A172 (cell line): Measurements from ENCODE around the gene PTGES2. TPM values are rescaled to one million over a fixed set of nuclear protein-coding genes. Genes with fewer than 3 reads are reported as not detected.

ENCODE experiments used
- DNase-seq: peaks from one replicate; pipeline ENCODE4 v3.0.0-alpha.2; 2015; ENCODE audit warnings: low spot score
- total RNA-seq: library from RNA; depleted of rRNA; stranded (reverse); fragments of >200 nt; shearing (Covaris generic); gene quantifications from 2 replicates; pipeline ENCODE4 v1.2.3, GENCODE V29; 2014

Gene PTGES2
- total RNA-seq, 1 experiment from 2014 or later, result 87.7 TPM

DNA sequence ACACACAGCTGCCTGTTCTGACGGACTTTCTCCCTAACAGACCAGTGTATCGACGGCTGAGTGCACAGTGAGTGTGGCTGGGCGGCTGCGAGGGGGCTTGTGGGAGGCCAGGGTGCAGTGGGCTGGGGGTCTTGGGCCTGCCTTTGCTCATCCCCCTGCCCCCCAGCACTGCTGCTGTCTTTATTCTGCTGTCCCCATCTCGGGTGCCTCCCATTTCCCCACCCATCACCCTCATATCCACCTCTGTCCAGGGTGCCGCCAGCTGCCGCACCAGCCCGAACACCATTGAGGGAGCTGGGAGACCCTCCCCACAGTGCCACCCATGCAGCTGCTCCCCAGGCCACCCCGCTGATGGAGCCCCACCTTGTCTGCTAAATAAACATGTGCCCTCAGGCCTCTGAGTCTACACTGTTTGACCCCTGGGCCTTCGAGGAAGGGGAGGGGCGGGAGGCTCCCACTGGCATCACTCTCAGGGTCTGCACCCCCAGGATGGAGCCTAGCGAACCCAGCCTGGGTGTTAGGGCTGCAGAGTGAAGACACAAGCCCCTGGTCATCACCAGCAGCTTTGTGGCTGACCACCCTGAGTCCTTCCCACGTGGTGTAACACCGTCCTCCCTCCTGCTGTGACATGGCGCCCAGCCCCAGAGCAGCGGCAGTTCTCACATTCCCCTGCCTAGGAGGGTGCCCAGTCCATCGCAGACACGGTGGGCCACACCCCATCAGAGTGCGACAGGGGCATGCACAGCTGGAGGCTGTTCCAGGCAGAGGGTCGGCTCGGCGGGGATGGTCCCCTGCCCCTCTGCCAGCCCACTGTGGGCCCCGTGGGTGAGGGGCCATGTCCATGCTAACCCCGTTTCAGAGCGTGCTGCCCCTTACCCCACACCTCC lies 25.8 kb upstream of the PTGES2 start:
- no peak for DNase-seq

DNA sequence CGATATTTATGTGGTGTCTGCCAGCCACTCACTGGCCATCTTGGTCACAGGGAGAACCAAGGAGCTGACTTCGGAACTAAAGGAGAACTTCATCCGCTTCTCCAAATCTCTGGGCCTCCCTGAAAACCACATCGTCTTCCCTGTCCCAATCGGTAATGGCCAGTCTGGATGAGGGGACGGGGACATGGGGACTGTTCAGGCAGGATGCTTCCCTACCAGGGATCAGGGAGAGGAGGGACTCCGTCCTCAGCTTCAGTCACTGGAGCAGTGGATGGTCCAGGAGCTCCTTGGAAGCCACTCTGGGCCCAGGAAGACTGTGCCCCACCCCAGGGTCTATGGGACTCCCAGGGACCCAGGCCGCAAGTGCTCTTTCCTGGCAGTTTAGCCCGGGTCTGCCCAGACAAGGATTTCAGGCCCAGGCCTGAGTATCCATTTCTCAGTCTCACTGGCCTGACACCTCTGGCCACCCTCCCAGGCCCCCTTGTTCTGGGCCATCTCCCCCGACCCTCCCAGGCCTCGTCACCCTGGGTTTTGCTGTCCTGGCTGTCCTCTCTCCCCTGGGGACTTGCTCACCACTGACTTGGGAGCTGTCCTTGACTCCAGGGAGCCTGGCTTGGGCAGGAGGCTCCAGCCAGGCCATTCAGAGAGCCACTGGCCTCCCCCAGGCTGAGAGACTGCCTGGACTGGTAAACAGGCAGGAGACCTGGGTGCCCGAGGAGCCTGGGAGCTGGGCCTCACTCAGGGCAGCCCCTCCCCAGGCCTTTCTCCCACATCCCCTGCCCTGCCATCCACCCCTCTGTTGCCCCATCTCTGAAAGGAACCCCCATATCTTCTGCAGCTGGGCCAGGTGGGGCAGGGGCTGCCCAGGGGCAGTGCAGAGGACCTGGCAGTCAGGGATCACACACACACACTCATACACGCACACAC lies 24.9 kb upstream of the PTGES2 start:
- DNase-seq, result no peak

DNA sequence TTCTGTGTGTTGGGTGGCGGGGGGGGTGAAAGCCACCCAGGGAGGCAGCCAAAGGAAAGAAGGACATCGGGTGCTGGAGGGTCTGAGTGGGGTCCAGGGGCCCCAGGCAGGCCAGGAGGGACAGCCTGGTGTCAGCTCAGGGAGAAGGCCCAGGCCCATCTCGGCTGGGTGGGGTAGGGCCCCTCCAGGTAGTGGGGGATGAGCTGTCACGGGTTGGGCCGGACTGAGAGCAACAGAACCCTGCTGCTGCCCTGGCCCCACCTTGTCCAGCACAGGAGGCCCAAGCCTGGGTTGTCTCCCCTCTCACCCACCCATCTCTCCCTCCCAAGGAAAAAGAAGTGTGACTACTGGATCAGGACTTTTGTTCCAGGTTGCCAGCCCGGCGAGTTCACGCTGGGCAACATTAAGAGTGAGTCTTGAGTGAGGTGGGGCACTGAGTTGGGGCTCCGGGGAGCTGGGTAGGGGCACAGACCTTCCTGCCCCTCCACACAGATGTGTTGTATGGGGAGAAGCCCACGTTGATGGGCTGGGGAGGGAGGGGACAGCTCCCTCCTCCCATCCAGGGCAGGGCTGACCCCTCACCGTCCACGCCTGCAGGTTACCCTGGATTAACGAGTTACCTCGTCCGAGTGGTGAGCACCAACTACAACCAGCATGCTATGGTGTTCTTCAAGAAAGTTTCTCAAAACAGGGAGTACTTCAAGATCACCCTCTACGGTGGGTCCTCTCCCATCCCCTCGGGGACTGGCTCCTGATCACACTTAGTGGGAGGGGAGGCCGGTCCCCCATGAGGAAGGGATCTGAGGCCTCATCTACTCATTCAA lies 24.0 kb upstream of the PTGES2 start:
- DNase-seq, result no peak

DNA sequence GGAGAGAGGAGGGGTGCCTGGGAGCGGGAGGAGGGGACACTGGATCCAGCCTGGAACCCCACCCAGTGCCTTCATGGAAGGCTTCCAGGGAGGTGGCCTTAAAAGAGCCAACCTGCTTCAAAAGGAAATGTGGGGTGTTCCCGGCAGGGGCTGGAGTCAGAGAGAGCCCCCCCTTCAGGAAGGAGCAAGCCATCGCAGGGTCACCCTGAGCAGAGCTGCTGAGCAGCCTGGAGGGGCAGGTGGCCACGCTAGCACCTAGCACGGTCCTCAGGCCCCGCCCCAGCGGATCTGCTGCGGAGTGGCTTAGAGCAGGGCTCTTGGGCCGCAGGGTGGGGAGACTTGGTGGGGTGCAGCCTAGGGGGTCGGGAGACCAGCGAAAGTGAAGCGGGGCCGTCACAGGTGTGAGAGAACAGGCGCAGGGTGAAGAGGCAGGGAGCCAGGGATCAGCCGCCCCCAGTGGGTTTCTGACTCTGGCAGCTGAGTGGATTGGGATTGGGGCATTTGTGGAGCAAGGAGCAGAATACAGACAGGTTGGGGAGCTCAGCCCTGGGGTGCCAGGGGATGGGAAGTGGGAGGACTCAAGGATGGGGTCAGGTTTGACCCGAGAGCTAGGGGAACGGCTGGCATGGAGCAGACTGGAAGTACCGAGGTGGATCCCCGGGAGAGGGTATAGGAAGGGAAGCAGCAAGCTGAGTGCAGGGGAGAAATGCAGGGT lies 23.2 kb upstream of the PTGES2 start:
- DNase-seq, result no peak

DNA sequence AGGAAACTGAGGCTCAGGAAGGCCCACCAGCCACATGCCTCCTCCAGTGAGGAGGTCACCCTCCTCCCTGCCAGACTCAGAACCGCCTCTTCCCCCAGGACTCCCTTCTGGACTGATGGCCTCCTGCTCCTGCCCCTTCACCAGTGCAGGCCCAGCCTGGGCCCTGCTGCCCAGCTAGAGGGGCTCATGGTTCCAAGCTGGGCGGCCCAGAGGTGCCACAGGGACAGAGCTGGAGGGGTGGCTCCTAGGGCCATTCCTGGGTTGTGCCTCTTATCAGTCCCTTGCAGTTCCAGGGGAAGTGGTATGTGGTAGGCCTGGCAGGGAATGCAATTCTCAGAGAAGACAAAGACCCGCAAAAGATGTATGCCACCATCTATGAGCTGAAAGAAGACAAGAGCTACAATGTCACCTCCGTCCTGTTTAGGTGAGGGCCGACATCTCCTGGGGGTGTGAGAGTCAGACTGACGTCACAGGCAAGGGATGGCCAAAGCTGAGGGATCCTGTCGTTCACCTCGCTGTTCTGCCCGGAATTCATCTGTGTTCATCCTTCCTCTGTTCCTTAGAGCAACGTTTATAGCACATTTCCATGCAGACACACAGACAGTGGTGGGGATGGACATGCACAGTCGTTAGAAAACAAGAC lies 22.5 kb upstream of the PTGES2 start:
- DNase-seq, result no peak

DNA sequence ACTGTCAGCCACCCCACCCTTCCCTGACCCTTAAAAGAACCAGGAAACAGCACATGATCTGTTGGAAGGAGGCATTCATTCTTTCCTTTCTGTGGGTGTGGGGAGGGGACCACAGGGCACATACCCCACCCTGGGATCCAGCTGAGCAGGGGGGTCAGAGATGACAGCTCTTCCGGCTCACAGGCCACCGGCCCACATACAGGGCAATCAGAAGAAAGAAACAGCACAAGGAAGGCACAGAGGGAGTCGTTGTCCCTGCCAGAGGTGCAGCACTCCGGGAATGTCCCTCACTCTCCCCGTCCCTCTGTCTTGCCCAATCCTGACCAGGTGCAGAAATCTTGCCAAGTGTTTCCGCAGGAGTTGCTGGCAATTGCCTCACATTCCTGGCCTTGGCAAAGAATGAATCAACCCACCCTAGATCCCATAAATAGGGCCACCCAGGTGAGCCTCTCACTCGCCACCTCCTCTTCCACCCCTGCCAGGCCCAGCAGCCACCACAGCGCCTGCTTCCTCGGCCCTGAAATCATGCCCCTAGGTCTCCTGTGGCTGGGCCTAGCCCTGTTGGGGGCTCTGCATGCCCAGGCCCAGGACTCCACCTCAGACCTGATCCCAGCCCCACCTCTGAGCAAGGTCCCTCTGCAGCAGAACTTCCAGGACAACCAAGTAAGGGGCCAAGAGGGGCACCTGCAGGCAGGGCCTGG lies 21.6 kb upstream of the PTGES2 start, which contains the start of gene LCN2:
Gene LCN2 (plus strand): TSS at position 453 of the 701 bp plus-strand sequence. CDS start 73 bp downstream, at position 526.
- peak; percentile 72 for DNase-seq

DNA sequence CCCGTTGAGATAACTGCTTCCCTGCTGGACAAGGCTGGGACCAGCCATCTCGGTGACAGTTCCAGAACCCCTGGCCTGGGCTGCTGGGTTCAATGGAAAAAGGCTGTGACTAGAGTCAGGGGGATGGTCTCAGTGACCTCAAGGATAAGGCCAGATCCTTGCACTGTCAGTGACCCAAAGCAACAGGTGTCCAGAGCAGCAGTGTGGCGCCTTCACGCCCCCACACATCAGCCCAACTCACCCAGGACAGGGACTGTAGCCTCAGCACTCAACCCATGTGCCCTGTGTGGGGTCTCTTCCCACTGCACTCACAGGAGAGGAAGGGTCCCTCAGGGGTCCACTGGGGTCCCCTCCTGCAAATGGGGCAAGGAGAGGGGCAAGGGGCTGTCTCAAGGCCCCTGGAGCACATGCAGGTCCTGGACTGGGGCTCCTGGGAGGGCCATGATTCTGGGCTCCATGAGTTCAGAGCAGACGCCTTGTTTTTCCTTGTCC lies 21.0 kb upstream of the PTGES2 start:
- no peak for DNase-seq

DNA sequence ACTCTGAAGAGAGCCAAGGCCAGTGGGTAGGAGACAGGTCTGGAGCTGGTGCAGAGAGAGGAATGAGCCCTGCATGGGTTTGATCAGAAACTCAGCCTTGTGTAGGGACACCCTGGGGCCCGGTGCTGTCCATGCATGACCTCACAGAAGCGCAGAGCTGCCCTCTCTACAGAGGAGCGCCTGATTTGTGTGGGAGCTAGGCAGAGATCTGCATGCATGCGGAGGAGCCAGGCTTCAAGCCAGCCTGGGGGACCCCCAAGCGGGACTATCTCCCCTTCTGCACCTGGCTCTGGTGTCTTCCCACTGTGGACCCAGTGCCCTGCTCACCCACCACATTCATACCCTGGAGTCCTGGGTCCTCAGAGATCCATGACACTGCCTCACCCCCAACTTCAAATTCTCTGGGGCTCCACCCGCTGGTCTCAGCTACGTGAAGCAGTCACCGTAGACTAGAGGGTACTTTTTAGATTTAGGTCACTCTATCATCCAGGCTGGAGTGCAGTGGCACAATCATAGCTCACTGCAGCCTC lies 19.1 kb upstream of the PTGES2 start:
- DNase-seq, result no peak

DNA sequence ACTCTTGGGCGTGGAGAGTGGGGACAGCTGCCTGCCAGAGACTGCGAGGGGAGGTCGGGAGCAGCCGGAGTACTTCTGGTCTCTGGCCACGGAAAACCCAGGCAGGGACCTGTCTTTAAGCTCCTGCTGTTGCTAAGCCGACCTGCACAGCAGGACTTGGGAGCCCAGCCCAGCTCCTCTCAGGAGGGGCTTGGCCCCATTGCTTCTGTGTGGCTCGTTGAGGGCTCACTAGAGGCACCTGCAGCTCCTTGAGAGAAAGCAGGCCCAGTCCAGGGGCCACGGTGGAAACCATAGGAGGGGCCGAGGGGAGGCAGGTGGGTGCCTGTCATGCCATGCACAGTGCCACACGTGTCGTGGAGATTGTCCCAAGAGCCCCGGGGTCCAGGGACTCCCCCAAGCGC lies 18.4 kb upstream of the PTGES2 start:
- DNase-seq, result no peak

DNA sequence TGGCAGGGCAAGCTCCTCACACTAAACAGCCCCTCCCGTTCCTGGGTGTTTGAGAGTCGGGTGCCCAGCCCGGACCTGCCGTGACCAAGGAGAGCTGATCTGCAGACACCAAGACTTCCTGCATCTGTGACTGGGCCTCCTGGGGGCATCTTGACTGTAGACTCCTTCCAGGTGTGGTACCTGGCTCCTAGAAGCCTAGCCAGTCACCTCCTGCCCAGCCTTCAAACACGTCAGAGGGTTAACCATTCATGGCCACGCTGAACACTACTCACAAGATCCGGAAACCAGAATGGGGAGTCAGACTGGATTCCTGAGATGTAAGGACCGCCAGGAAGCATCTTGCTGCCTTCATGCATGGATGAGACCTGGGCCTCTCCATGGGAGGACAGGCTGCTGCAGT lies 18.0 kb upstream of the PTGES2 start:
- DNase-seq, result no peak

DNA sequence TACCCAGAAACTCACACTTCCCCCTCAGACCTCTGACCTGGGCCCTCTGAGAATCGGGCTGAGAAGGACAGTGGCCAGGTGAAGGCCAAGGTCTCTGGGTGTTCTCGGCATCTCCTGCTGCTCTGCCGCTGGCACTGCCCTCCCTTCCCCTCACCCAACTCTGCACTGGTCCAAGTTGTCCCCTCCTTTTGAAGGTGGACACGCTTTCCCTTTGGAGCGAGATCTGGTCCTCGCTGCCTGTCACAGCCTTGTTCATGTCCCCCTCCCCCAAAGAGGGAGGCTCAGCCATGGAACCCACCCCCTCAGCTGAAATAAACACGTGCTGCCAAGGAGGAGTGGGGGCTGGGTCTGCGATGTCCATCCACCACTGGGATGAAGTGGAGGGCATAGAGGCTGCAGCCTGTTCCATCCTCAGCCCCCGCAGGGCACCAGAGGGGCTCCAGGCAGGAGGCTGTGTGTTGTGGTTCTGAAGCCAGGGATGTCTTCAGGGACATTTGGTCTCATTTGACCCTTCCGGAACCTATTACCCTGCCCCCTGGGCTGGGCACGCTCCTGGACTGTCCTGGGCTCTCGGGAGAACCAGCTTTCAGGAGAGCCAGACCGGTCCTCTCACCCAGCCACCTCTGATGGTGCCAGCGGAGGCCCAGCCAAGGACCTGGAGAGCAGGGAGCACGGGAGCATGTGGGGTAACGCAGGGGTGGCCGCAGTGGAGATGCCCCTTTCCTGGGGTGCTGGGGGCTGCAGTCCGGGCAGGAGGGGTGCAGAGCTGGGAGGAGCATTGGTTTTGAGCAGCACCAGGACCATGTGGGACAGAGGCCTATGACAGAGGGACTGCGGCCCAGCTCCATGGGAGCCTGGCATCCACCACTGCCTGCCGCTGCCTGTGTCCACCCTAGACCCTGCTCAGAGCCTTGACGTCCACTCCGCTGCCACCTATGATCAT lies 17.0 kb upstream of the PTGES2 start:
- DNase-seq, result no peak

DNA sequence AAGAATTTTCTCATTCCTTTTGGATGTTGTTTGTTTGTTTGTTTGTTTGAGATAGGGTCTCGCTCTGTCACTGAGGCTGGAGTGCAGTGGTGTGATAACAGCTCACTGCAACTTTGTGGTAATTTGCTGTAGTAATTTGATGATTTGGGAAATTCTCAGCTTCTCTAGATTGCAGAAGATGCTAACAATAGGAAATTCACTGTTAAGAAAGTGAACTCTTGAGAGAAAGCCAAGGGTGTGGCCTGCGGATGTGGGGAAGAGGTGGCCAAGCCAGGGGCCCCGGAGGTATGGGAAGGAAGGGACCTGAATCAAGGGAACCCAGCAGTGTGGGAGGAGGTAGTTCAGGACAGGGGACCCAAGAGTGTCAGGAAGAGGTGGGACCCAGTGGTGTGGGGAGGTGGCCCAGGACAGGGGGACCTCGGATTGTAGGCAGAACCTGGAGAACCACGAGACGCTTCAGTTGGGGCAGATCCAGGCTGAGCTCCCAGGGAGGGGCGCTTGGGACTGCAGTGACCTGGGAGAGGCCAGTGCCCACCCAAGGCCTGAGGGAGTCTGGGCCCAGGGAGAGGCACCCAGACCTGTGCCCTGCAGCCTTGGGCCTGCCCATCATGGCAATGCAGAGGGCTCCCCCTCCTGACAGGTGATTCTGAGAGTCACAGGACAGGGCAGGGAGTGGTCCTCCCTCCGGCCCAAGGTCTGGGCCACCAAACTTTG lies 16.2 kb upstream of the PTGES2 start:
- no peak for DNase-seq

DNA sequence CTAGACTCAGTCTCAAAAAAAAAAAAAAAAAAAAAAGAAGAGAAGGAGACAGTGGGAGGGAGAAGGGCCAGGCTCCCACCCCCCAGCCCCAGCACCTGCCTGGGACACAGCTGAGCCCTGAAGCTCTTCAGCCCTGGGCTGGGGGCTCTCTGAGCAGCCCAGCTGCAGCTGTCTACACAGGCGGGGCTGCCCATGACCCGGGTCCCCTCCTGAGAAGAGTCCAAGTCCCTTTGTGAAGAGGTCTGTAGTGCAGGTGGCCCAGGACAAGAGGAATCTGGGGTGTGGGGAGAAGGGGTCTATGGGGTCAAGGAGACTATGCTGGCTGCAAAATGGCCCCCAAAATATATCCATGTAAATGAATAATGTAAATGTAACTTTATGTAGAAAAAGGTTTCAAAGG lies 15.1 kb upstream of the PTGES2 start:
- no peak for DNase-seq

DNA sequence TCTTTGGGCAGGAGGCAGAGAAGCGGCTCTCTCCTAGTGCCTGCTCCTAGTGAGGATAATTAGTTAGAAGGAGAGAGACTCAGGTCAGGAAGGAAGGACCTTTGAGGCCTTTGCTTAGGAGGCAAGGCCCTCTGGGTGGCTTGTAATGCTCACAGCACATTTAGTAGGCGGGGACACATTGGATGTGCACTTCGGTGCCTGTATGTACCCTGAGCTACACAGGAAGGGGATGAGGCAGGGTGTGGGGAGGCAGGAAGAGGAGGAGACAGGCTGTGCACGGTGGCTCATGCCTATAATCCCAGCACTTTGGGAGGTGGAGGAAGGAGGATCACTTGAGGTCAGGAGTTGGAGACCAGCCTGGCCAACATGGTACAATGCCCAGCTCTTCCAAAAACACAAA lies 14.5 kb upstream of the PTGES2 start:
- DNase-seq, result no peak

DNA sequence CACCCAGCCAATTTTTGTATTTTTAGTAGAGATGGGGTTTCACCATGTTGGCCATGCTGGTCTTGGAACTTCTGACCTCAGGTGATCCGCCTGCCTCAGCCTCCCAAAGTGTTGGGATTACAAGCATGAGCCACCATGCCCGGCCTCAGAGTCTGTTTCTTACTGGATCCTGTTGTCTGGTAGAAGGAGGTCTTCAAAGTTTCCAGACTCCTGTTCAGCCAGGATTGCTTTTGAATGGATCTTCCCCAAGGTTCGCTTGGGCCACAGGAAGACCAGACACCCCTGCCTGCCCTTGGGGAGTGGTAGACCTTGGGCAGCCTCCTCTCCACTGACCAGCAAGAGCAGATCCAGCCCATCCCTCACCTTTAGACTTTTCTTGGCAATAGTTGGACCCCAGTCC lies 14.1 kb upstream of the PTGES2 start:
- DNase-seq, result no peak

DNA sequence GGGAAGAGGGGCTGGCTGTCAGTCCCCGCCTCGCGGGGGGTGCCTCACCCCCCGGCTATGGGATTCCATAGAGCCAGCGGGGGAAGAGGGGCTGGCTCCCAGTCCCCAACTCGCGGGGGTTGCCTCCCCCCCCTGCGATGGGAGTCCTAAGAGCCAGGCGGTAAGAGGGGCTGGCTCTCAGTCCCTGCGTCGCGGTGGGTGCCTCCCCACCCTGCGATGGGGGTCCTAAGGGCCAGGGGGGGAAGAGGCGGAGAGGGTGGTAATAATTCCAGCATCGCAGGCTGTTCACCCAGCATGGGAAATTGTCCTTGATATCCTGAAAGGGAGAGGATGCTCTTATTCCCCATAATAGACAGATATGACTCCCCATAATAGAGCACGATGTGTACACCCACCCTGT lies 12.1 kb upstream of the PTGES2 start:
- no peak for DNase-seq

DNA sequence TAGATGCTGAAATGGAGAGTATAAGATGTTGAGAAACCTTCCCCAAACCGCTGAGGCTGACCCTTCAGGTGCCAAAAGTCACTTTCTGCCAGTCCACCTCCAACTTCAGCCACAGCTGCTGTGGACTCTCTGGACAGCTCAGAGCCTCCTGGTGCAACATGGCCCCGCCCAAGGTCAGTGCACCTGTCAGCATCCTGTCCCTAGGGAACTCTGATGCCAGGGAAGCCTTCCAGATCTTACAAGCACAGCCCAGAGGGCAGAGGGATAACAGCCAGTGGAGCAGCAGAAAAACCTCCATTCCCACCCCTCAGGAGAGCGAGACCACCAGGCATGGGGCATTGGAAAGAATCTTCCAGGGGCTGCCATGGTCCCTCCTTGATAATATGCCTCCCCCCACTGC lies 10.5 kb upstream of the PTGES2 start:
- peak; percentile 61 for DNase-seq
